ENCODE data around the gene DIP2C.

Gene DIP2C

DNA sequence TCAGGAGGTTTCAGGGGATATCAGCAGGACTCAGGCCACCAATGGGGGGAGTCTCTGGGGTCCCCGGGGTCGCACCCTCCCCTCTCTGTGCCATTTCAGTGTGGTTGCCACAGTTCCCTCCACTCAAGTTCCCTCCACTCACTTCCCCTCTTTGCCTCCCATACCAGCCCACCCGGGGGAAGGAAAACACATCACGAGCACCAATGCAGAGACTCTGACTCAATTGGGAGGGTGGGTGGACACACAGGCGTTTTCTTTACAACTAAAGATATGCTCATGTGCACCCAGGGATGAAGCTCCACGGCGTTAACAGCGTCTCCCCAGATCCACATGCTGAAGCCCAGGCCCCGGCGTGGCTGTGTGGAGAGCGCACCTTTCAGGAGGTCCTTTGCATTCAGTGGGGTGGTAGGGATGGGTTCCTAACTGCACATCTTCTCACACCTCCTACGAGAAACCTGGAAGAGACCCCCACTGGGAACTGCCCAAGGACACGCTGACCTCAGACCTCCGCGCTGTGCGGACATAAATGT is 300.1 kb downstream of the DIP2C start:
- no peak overlapping the region for H3K4me3 ChIP-seq (ENCODE audit: low read depth, low read length)
- H3K4me1 ChIP-seq (ENCODE audit: control insufficient read depth, insufficient read depth, low read length, unreplicated experiment) = no peaks in the 10 kb centered on the region
- no peaks in the 10 kb centered on the region for H3K79me2 ChIP-seq (ENCODE audit: control insufficient read depth, insufficient read depth, low read length, unreplicated experiment)
- no peak overlapping the region for H2AFZ ChIP-seq (ENCODE audit: low read length, unreplicated experiment)
- H3K36me3 ChIP-seq (ENCODE audit: insufficient read depth, low read length) = peaks cover 3% of the 10 kb centered on the region; the same call in 1 of the 2 replicates
- no peaks in the 10 kb centered on the region for H3K27me3 ChIP-seq (ENCODE audit: insufficient read depth, low read length)
- H3K27ac ChIP-seq (ENCODE audit: low read depth, low read length) = no peak overlapping the region

DNA sequence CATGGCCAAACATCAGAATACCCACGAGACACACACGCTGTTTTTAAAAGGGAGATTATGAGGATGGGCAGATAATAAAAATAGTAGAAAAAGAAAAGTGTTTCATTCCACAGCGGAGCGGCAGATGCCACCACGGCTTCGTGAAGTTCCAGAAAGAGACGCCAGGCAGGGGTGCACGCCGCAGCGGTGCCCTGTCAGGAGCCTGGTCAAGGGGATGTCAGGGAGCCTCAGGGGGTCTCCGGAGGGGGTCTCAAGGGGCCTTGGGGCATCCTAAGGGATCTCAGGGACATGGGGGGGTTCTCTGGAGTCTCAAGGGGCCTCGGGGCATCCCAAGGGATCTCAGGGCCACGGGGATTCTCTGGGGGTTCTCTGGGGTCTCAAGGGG is 300.8 kb downstream of the DIP2C start:
- Histone ChIP-seq H3K27me3 (ENCODE audit: insufficient read depth, low read length) (no peaks in the 10 kb centered on the region), H2AFZ (ENCODE audit: low read length, unreplicated experiment) (no peak overlapping the region), H3K4me3 (ENCODE audit: low read depth, low read length) (no peak overlapping the region), H3K27ac (ENCODE audit: low read depth, low read length) (no peak overlapping the region), H3K4me1 (ENCODE audit: control insufficient read depth, insufficient read depth, low read length, unreplicated experiment) (no peaks in the 10 kb centered on the region), H3K36me3 (ENCODE audit: insufficient read depth, low read length) (peaks cover 3% of the 10 kb centered on the region; the same call in 1 of the 2 replicates), H3K79me2 (ENCODE audit: control insufficient read depth, insufficient read depth, low read length, unreplicated experiment) (no peaks in the 10 kb centered on the region)

DNA sequence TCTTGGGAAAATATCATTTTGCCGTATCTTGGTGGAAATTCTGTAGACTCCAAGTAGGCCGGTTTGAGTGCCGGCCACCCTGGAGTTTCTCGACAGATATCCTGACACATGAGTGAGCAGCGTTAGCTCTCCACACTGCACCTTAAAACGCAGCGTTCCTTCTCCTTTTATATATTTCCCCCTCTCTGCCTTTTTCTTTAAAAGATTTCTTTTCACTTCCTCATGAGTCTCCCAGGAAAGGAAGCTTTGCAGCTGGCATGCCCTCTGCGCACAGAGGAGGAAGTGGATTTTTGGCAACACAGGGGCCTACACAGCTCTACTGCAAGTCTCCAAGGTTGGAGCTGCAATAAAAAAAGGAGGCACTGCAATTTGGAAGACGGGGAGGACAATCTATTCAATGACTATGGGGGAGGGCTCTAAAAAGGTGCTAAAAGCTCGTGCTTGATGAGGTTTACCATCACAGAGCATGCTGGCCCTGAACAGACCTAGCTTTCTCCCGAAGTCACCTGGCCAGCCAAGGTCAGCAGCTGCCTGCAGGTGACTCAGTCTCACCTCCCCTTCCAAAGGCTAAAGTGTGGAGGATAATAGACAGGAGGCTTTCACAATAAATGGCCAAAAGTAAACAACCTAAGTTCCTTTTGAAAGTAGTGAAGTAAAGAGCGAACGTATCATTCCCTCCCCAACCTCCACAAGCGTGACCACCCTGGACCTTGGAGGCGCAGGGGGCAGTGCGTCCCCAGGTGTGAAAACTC is 301.4 kb downstream of the DIP2C start:
- H3K4me3 ChIP-seq (ENCODE audit: low read depth, low read length) = no peak overlapping the region
- peaks cover 3% of the 10 kb centered on the region; the same call in 1 of the 2 replicates for H3K36me3 ChIP-seq (ENCODE audit: insufficient read depth, low read length)
- no peak overlapping the region for H3K27ac ChIP-seq (ENCODE audit: low read depth, low read length)
- H3K4me1 ChIP-seq (ENCODE audit: control insufficient read depth, insufficient read depth, low read length, unreplicated experiment) = no peaks in the 10 kb centered on the region
- no peak overlapping the region for H2AFZ ChIP-seq (ENCODE audit: low read length, unreplicated experiment)
- no peaks in the 10 kb centered on the region for H3K79me2 ChIP-seq (ENCODE audit: control insufficient read depth, insufficient read depth, low read length, unreplicated experiment)
- H3K27me3 ChIP-seq (ENCODE audit: insufficient read depth, low read length) = no peaks in the 10 kb centered on the region

DNA sequence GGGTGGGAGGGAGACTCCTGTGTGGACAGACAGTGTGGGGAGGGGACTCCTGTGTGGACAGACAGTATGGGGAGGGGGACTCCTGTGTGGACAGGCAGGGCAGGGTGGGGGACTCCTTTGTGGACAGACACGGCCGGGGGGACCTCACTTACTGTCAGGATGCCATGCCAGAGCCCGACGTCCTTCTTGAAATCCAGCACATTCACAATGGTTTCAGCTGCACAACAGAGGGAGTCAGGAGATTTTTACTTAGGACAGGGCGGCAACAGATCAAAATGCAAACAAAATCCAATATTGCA is 301.9 kb downstream of the DIP2C start:
- Histone ChIP-seq H3K27ac (ENCODE audit: low read depth, low read length) (no peak overlapping the region), H3K36me3 (ENCODE audit: insufficient read depth, low read length) (peaks cover 5% of the 10 kb centered on the region; the same call in 1 of the 2 replicates), H3K79me2 (ENCODE audit: control insufficient read depth, insufficient read depth, low read length, unreplicated experiment) (no peaks in the 10 kb centered on the region), H3K4me1 (ENCODE audit: control insufficient read depth, insufficient read depth, low read length, unreplicated experiment) (no peaks in the 10 kb centered on the region), H3K4me3 (ENCODE audit: low read depth, low read length) (no peak overlapping the region), H3K27me3 (ENCODE audit: insufficient read depth, low read length) (no peaks in the 10 kb centered on the region), H2AFZ (ENCODE audit: low read length, unreplicated experiment) (no peak overlapping the region)

DNA sequence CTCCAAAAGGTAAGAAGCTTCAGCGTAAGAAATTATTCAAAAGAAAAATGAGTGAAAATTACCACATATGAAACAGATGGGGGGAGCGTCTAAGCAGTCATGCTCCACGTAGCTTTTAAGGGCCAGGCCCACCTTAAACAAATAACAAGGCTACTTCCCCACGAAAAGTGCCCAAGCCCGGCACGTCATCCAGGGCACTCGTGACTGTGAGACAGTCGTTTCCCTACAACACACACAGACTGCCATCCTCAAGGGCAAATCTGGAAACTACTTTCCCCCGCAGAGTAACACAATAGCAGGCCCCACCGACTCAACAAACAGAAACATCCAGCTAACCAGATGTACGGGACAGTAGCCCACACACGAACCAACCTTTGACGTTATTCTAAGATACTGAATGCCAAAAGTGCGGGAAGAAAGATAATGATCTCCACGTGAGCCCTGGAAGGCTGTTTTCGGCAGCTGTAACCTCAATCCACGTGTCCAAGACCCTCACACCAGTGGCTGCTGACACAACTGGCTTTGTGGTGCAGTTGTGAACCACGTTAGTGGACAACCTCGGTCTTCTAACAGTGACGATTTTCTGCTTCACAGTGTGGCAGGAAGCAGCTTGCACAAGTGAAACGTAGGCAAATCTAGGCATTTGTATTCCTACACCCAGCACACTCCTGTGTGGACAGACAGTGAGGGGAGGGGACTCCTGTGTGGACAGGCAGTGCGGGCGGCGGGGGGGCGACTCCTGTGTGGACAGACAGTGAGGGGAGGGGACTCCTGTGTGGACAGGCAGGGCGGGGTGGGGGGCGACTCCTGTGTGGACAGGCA is 302.5 kb downstream of the DIP2C start:
- Histone ChIP-seq H3K4me3 (ENCODE audit: low read depth, low read length) (no peak overlapping the region), H3K4me1 (ENCODE audit: control insufficient read depth, insufficient read depth, low read length, unreplicated experiment) (no peaks in the 10 kb centered on the region), H3K79me2 (ENCODE audit: control insufficient read depth, insufficient read depth, low read length, unreplicated experiment) (no peaks in the 10 kb centered on the region), H3K27me3 (ENCODE audit: insufficient read depth, low read length) (no peaks in the 10 kb centered on the region), H3K27ac (ENCODE audit: low read depth, low read length) (no peak overlapping the region), H2AFZ (ENCODE audit: low read length, unreplicated experiment) (no peak overlapping the region), H3K36me3 (ENCODE audit: insufficient read depth, low read length) (peaks cover 10% of the 10 kb centered on the region; the same call in 1 of the 2 replicates)

- Histone ChIP-seq H3K27me3 (ENCODE audit: insufficient read depth, low read length) (no peaks in the 10 kb centered on the region), H3K4me3 (ENCODE audit: low read depth, low read length) (no peak overlapping the region), H3K79me2 (ENCODE audit: control insufficient read depth, insufficient read depth, low read length, unreplicated experiment) (no peaks in the 10 kb centered on the region), H2AFZ (ENCODE audit: low read length, unreplicated experiment) (no peak overlapping the region), H3K36me3 (ENCODE audit: insufficient read depth, low read length) (peaks cover 18% of the 10 kb centered on the region; the same call in 1 of the 2 replicates), H3K27ac (ENCODE audit: low read depth, low read length) (no peak overlapping the region), H3K4me1 (ENCODE audit: control insufficient read depth, insufficient read depth, low read length, unreplicated experiment) (no peaks in the 10 kb centered on the region)
These were observed 303.7 kb downstream of the DIP2C start for GRCh38 chr10:385571-386300.

DNA sequence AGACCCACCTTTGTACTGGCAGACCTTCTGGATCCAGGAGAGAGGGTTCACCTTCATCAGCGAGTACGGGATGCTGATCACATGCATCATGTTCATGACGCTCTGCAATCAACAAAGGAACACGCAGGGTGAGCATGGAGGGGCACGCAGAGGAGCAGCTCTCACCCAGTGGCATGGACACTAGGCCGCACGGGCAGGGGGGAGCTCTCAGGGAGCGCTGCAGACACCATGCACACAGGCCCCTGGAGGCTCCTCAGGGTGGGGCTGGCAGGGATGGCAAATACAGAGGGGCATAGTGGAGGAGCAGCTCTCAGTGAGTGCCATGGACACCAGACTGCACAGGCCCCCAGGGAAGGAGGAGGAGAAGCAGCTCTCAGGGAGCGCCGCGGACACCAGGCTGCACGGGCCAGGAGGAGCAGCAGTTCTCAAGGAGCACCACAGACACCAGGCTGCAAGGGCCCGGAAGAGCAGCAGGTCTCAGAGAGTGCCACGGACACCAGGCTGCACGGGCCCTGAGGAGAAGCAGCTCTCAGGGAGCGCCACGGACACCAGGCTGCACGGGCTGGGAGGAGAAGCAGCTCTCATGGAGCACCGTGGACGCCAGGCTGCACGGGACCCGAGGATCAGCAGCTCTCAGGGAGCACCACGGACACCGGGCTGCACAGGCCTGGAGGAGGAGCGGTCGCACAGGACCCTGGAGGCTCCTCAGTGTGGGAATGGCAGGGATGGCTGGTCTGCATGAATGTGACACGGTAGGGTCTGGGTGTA is 304.7 kb downstream of the DIP2C start:
- Histone ChIP-seq H3K27ac (ENCODE audit: low read depth, low read length) (no peak overlapping the region), H3K79me2 (ENCODE audit: control insufficient read depth, insufficient read depth, low read length, unreplicated experiment) (no peaks in the 10 kb centered on the region), H3K4me1 (ENCODE audit: control insufficient read depth, insufficient read depth, low read length, unreplicated experiment) (no peaks in the 10 kb centered on the region), H3K36me3 (ENCODE audit: insufficient read depth, low read length) (peaks cover 20% of the 10 kb centered on the region; the same call in 1 of the 2 replicates), H3K4me3 (ENCODE audit: low read depth, low read length) (no peak overlapping the region), H3K27me3 (ENCODE audit: insufficient read depth, low read length) (no peaks in the 10 kb centered on the region), H2AFZ (ENCODE audit: low read length, unreplicated experiment) (no peak overlapping the region)

DNA sequence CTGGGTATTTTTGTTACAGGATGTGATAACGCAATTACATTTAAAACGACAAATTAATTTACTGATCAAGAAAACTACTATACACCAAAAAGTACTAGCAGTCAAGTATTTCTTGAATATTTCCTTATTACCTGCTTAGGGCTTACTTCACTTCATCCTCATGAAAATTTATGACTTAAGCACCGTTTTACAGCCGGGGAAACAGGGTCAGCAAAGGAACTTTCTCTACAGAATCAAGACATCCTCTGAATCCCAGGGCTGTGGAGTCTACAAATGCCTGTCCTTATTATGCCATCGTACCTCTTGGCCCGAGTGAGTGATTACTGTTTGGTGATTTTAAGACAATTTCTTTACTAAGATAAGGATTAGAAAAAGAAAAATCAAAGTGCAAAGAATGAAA is 305.9 kb downstream of the DIP2C start:
- H3K4me3 ChIP-seq (ENCODE audit: low read depth, low read length) = no peak overlapping the region
- no peaks in the 10 kb centered on the region for H3K4me1 ChIP-seq (ENCODE audit: control insufficient read depth, insufficient read depth, low read length, unreplicated experiment)
- H3K36me3 ChIP-seq (ENCODE audit: insufficient read depth, low read length) = peaks cover 17% of the 10 kb centered on the region; the same call in 1 of the 2 replicates
- H3K27me3 ChIP-seq (ENCODE audit: insufficient read depth, low read length) = no peaks in the 10 kb centered on the region
- no peak overlapping the region for H3K27ac ChIP-seq (ENCODE audit: low read depth, low read length)
- no peak overlapping the region for H2AFZ ChIP-seq (ENCODE audit: low read length, unreplicated experiment)
- no peaks in the 10 kb centered on the region for H3K79me2 ChIP-seq (ENCODE audit: control insufficient read depth, insufficient read depth, low read length, unreplicated experiment)

DNA sequence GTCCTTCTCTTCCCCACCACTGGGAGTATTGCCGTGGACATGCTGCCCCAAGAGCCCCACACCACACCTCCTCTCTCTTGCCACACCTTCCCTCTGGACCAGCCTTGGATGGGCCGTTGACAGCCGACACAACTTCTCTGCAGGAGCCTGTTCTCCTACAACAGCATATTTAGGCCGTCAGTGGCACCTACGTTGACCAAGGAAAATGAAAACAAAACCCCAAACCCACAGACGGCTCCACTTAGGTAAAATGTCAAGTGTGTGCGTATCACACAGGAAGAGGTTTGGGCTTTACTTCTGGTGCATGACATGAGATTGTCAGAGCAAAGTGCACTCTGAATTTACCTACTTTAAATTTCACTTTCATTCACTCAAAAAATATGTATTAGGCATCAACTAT is 307.7 kb downstream of the DIP2C start:
- Histone ChIP-seq H3K27ac (ENCODE audit: low read depth, low read length) (no peak overlapping the region), H2AFZ (ENCODE audit: low read length, unreplicated experiment) (no peak overlapping the region), H3K36me3 (ENCODE audit: insufficient read depth, low read length) (peaks cover 19% of the 10 kb centered on the region; the same call in 1 of the 2 replicates), H3K4me3 (ENCODE audit: low read depth, low read length) (no peak overlapping the region), H3K4me1 (ENCODE audit: control insufficient read depth, insufficient read depth, low read length, unreplicated experiment) (no peaks in the 10 kb centered on the region), H3K27me3 (ENCODE audit: insufficient read depth, low read length) (no peaks in the 10 kb centered on the region), H3K79me2 (ENCODE audit: control insufficient read depth, insufficient read depth, low read length, unreplicated experiment) (no peaks in the 10 kb centered on the region)

- Histone ChIP-seq H3K27ac (ENCODE audit: low read depth, low read length) (no peak overlapping the region), H2AFZ (ENCODE audit: low read length, unreplicated experiment) (no peak overlapping the region), H3K27me3 (ENCODE audit: insufficient read depth, low read length) (no peaks in the 10 kb centered on the region), H3K79me2 (ENCODE audit: control insufficient read depth, insufficient read depth, low read length, unreplicated experiment) (no peaks in the 10 kb centered on the region), H3K36me3 (ENCODE audit: insufficient read depth, low read length) (peaks cover 19% of the 10 kb centered on the region; the same call in 1 of the 2 replicates), H3K4me1 (ENCODE audit: control insufficient read depth, insufficient read depth, low read length, unreplicated experiment) (no peaks in the 10 kb centered on the region), H3K4me3 (ENCODE audit: low read depth, low read length) (no peak overlapping the region)
These were observed 308.1 kb downstream of the DIP2C start for GRCh38 chr10:381346-381745.

Data from ACC112 (cell line).